Ammon's horn (tissue), 1 donor: ENCODE results near the gene TPM4.

Experiments used
- DNase-seq: peaks from one replicate; pipeline ENCODE4 v3.0.0-alpha.2; 2016; ENCODE audit warnings: low spot score

Gene TPM4

DNA sequence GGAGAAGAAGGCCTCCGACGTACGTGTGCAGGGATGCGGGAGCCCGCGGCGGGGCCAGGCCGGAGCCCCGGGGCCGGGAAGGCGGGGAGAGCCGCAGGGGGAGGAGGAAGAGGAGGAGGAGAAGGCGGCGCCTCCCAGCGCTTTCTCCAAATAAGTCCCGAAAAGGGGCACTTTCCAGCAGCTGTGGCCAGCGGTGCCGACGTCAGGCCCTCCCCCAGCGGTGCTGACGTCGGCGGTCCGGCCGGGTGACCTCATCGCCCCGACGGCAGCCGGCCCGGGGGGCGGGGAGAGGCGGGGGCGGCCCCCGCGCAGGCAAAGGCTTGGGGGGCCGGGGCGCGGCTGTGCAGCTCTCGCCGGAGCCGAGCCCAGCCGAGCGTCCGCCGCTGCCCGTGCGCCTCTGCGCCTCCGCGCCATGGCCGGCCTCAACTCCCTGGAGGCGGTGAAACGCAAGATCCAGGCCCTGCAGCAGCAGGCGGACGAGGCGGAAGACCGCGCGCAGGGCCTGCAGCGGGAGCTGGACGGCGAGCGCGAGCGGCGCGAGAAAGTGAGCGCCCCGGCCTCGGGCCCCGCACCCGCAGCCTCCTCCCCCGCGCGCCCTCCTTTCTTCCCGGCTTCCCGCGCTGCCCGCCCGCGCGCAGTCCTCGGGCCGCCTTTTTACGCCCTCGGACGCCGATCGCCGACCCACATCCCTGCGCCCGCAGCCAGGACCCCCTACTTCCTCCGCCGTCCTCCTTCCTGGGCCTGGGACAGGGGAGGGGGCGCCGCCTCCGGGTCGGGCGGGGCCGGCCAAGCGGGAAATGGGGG is at the start of gene TPM4:
Gene TPM4, plus strand, starts transcription at position 342 of the 804 bp plus-strand sequence. Its CDS starts 71 bp downstream, at position 413.
- peak; percentile 85 for DNase-seq

DNA sequence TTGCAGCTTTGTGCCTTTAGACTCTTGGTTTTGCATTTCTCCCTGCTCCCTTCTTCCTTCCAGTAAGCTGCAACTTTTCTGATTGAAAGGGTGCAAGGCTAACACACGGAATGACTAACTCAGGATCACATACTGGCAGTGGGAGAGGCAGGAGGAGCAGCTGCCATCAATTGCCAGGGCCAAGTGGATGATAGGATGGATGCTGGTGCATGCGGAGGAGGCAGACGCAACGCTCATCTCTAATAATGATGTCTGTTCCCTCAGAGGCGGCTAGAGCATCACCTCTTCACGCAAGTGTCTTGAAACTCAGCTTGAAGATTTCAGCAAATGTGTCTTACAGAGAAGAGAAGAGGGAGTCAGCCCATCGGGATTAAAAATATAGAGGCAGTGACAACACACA is 49.5 kb upstream of the TPM4 start:
- peak; percentile 76 for DNase-seq

DNA sequence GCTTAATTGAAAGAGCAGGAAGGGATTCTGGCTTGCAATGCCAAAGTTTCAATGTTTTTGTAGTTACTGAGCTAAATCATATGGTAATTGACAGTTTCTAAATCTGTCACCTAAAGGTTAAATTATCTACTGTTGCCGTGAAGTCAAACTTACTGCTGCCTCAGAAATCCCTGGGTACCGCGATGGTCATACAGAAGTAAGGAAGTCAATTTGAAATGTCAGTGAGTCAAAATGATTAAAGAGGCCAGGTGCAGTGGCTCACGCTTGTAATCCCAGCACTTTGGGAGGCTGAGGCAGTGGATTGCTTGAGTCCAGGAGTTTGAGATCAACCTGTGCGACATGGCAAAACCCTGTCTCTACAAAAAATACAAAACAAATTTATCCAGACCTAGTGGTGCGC is 48.8 kb upstream of the TPM4 start:
- DNase-seq = no peak

DNA sequence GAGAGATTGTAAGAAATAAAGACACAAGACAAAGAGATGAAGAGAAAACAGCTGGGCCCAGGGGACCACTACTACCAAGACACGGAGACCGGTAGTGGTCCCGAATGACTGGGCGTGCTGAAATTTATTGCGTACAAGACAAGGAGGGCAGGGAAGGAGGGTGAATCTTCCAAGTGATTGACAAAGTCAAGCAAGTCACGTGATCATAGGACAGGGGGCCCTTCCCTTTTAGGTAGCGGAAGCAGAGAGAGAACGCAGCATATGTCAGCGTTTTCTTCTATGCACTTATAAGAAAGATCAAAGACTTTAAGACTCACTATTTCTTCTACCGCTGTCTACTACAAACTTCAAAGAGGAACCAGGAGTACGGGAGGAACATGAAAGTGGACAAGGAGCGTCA is 46.1 kb upstream of the TPM4 start:
- peak; percentile 33 for DNase-seq

DNA sequence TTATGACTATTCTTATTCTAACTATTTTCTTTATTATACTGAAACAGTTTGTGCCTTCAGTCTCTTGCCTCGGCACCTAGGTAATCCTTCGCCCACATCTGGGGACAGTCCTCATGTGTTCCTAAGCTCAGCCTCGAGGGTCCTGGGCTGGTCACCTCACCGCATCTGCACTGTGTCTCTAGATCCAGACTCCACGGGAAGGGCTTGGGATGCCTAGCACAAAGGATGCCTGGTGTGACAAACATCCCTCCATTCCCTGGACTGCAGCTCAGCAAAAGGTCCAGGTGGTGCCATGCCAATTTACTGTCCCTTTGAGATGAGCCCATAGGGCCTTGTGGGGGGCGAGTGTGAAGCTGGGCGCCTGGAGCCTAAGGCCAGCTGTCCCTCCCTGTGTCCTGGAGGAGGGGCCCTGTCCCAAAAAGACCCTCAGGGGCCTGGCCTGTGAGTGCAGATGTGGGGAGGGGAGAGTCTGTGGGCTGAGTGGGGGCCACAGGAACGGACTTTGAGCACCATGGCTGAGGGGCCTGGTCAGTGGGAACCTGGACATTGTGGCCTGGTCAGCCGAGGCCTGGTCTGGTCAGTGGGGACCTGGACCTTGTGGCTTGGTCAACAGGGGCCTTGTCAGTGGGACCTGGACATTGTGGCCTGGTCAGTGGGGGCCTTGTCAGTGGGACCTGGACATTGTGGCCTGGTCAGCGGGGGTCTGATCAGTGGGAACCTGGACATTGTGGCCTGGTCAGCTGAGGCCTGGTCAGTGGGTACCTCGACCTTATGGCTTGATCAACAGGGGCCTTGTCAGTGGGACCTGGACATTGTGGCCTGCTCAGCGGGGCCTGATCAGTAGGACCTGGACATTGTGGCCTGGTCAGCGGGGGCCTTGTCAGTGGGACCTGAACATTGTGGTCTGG is 45.1 kb upstream of the TPM4 start:
- no peak for DNase-seq

DNA sequence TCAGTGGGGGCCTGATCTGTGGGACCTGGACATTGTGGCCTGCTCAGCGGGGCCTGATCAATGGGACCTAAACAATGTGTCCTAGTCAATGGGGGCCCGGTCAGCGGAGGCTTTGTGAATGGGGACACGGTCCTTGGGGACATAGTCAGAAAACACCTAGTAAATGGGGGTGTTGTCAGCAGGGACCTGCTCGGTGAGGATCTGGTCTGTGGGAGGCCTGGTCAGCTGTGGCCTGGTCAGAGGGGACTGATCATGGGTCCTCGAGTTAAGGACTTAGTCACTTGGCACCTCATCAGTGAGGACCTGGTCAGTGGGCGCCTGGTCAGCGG is 44.5 kb upstream of the TPM4 start:
- DNase-seq = no peak

DNA sequence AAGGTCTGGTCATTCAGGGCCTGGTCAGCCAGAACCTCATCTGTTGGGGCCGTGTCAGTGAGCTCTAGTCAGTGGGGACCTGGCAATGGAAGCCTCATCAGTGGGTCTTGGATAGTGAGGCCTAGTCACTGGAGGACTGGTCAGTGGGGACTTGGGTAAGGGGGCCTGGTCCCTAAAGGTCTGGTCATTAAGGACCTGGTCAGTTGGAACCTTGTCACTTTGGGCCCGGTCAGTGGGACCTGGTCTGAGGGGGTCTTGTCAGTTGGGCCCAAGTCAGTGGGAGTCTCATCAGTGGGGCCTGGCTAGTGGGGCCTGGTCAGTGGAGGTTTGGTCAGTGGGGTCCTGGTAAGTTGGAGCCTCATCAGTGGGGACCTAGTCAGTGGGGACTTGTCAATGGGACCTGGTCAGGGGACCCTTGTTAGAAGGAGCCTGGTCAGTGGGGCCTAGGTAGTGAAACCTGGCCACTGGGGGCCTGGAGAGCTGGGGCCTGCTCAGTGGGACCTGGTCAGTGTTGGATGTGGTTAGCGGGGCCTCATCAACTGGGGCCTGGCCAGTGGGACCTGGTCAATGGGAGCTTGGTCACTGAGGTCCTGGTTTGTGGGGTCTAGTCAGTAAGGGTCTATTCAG is 43.7 kb upstream of the TPM4 start:
- no peak for DNase-seq

DNA sequence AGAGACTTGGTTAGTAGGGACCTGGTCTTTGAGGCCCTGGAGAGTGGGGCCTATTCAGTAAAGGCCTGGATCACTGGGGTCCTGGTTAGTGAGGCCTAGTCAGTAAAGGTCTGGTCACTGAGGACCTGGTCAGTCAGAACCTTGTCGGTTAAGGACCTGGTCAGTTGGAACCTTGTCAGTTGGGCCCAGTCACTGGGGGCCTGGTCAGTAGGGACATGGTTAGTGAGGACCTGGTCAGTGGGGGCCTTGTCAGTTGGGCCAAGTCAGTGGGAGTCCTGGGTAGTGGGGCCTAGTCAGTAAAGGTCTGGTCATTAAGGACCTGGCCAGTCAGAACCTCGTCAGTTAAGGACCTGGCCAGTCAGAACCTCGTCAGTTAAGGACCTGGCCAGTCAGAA is 43.2 kb upstream of the TPM4 start:
- no peak for DNase-seq

DNA sequence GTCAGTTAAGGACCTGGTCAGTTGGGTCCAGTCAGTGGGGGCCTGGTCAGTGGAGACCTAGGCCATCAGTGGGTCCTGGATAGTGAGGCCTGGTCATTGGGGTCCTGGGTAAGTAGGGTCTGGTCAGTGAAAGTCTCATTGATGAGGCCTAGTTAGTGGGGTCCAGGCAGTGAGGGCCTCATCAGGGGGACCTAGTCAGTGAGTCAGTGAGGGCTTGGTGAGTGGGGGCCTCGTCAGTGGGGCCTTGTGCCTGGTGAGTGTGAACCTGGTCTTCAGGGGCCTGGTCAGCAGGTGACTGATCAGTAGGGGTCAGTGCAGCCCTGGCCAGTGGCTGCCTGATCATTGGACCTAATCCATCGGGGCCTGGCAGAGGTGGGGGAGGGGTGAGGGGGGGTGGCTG is 42.6 kb upstream of the TPM4 start:
- no peak for DNase-seq

DNA sequence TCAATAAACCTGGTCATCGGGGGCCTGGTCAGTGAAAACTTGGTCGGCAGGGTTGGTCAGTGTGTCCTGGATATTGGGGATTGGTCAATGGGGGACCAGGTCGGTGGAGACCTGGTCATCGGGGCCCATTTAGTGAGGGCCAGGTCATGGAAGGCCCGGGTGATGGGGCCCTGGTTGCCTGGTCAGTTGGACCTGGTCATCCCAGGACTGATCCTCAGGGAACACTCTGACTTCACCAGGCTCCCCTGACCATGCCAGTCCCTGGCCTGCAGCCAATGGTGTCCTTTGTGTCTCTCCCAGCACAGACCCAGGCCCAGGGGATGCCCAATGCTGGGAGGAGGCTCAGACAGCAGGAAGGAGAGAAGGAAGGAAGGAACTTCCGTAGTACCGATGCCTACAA is 42.1 kb upstream of the TPM4 start:
- DNase-seq = no peak

DNA sequence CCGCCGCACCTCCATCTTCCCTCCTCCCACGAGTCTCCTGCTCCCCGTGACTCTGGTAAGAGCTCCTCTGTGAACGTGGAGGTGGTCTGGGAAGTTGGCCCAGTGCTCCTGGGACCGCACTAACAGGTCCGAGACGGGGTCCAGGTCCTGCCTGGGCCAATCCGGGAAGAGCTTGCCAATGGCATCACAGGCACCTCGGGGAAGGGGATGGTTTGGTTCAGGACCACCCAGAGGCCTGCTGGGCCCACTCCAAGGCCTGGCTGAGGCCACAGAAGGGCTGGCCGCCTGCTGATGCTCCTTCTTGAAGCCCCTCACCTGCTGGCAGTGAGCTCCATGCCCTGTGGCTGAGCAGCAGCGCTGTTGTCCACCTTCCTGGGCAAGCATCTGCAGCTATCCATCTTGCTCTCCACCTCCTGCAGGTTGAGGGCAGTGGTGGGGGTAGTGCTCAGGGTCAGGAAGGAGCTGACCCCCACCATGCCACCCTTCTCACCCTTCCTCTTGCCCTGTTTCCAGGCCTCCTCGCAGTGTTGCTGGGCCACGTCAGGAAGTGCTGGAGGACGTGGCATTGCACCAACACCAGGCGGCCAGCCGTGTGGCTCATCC is 41.2 kb upstream of the TPM4 start:
- DNase-seq = no peak

DNA sequence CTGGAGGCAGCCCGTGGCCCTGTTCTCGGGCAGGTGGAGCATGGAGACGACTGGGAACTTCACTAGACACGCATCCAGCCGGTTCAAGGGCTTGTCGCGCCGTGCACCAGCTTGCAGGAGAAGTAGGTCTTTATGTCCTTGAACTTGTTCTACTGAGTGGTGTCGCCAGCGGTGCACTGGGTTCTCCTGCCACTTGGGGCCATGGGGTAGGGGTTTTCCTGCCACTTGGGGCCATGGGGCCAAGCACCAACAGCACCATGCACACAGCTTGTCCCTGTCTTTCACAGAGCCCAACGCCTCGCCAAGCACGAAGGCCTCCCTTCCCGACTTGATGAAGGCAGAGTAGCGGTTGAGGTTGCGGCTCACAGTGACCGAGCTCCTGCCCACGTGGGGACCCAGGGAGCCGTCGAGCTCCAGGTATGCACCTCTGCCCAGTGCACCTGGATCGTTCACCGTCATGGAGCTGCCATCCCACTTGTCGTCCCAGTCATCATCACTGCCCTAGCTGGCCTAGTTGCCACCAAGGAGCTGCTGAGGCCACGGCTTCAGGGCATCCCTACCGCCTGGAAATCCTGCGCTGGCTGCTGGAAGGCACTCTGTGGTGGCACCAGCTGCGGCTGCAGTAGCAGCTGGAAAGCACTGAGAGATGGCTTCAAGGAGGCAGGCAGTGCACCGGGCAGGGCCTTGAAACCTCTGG is 40.5 kb upstream of the TPM4 start:
- DNase-seq = no peak

DNA sequence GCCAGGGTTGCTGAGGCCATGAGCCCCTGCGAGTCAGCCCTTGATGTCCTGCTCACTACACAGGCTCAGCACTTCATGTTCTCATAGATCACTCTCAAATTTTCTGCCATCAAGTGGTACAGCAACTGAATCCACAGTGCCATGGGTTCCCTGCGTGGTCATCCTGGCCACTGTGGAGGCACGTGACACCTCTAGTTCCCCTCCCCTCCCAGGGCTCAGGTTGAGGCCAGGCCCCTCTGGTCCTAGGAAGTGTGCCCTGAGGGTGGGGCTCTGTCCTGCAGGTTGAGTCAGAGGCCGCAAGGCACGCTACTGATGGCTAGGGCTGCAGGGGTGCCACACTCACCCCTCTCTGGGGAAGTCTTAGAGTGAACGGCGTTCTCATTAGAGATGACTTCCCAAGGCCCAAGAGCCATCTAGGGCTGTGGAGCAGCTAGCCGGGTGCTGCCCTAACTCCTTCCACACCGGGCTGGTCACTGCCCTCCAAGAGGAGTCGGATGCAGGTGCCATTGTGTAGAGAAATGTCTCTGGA is 39.8 kb upstream of the TPM4 start:
- no peak for DNase-seq

DNA sequence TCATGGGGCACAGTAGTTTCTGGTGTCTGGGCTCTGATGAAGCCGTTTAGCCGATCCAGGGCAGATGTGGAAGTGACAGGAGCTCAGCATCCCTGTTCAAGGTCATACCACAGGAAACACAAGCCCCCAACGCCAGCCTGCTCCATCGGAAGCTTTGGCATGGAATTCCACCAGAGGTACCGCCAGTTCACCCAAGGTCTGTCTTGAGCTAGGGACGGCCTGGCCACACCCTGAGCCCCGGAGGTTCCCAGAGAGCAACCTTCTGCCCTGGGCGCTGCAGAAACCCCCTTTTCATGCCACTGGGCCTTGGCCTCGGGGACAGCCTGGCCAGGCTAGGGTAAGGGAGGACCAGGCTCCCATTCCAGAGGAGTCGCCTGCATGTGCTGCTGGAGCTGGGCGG is 39.4 kb upstream of the TPM4 start:
- no peak for DNase-seq

DNA sequence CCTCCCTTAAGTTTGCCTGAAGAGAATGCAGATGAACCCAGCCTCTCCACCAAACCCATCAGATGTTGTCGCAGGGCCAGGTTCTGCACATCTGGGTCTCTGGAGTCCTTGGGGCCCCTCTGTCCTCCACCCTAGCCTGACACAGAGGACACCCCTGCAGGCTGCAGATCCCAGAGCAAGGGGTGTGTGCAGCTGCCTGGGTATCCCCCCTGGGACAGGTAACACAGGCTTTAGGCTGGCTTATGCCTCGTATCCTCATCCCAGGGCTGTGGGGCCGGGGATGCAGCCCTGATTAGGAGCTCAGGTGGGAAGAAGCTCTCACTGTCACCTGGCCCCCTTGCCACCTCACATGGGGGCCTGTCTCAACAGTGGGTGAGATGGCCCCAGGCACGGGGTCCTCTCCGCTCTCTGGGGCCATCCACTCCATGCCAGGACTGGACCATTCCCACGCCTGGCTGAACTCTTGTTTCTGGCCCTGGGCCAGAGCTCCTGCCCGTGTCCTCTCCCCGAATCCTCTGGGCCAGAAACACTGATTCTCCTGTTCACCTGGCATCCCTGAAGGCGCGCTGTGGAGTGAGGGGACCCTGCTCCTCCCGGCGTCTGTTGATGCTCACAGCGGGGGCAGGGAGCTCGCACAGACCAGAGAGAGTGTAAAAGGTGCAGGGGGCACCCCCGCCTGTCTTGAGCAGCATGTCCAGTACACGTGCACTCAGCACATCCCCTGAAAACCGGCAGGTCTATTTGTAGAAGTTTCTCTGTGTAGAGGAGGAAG is 38.7 kb upstream of the TPM4 start:
- DNase-seq = no peak

DNA sequence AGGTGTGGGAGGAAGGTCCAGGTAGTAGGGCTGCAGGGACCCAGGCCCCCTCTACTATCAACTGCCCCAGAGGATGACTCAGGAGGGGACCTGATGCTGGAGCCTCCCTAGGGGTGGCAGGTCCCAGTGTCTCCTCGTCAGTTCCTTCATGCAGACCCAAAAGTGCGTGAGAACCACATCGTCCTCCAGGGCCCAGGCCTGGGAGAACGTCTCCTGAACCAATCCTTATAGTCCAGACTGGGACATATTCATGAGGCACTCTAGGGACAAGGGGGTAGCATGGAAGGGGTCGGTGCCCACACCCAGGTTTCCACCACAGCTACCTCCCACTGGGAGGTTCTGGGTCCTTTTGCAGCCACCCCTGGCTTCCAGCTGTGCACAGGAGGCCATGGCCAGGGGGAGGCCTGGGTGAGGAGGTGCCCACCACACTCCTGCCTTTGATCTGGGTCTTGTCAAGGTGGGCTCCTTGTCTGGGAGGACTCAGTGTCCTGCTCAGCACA is 38.0 kb upstream of the TPM4 start:
- no peak for DNase-seq

DNA sequence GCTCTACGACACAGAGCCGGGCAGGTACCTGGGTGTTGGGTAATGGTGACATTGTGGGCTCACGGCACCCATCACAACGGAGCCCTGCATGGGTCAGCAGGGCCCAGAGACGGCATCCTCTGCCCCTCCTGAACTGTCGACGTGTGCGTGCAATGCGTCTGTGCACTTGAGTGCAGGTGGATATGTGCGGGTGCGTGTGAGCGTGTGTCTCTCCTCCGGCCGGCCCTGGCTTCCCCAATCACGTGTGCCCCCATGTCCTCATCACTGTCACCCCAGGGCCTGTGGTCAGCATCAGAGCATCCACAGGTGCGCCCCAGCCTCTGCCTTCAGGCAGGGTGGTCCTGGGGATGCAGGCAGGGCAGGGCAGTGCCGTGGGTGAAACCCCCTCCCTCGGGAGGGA is 37.2 kb upstream of the TPM4 start:
- no peak for DNase-seq

DNA sequence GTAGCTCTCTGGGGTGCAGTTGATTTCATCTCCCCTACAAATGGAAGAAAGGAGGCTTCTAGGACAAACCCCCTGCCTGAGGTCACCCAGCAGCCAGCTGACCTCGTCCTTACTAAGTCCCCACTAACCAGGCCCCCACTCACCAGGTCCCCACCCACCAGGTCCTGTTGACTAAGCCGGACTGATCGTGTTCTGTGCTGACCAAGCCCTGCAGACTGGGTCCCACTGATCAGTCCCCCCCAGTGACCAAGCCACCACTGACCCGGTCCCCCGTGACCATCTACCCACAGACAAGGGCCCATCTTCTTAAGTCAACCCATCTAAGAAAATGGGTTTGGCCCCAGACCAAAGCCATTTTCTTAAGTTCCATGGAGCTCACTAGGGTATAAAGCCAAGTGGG is 36.8 kb upstream of the TPM4 start:
- no peak for DNase-seq

DNA sequence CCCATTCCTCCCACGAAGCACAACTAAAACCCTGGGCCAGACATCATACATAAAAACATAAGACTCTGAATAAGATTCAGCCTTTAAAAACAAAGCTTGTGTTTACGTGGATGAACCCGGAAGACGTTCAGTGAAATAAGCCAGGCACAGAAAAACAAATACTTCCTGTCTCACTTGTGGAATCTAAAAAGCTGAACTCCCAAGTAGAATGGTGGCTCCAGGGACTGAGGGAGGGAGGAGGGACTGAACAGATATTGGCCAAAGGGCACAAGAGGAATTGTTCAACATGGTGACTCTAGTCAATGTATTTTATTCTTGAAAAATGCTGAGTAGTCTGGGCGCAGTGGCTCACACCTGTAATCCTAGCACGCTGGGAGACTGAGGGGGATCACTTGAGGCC is 35.7 kb upstream of the TPM4 start:
- no peak for DNase-seq

DNA sequence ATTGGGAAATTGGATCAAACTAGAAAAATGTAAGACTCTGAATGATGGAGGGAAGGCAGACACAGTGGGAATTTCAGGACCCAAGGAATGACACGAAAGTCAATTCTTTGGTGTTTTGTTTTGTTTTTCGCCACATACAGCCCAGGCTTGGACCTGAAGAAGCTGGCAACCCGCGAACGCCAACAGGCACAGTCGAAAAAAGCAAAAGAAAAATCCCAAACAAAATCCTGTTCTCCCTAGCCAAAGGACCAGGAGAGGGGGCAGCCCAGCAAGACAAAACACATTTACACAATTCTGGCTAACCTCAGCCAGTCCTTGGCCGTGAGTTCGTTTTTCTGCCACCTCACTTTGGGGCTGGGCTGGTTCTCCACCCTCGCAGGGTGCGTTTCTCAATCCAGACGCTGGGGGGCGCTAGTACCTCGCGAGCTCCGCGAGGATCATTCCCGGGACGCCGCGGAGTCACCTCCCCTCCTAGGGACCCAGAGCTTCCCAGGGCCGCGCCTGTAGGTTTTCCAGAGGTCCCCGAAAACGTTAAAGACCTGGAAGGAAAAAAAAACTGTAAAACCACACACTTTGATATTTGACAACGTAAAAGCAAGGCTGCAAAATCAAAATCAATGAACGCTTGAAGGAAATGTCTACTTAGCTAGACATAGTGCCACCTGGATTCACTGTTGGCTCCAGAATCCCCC is 34.9 kb upstream of the TPM4 start:
- peak; percentile 75 for DNase-seq
